GM12891 (cell line): ENCODE measurements around the gene PROCR.

Source experiments
- POLR2AphosphoS5 ChIP-seq: IDR thresholded peaks from 2 replicates; pipeline ENCODE4 v1.6.1; 2011; ENCODE audit warnings: low read depth, low read length, control low read depth
- TAF1 ChIP-seq: IDR thresholded peaks from 2 replicates; pipeline ENCODE4 v1.6.1; 2011; ENCODE audit warnings: low read depth, low read length, control low read depth

DNA sequence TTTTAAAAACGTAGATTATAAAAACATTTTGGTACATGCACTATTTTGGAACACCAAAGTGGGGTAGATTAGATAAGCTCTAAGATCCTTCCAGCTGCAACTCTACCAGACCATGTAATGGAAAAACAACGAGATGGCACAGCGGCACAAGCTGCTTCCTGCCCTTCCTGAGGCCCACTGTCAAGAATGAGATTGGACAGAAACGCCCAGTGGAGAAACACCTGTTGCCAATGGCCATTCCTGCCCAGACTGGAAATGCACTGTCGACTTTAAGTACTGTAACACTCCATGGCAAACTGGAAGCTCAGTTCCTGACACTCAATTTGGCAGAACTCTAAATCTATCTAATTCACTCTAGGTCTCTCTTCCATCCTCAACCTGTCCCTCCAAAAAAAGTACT, 46.1 kb upstream of the PROCR start:
- no peak for TF ChIP-seq POLR2AphosphoS5
- TF ChIP-seq TAF1 = no peak
